GM23338 (cell line): ENCODE data around the gene TNFAIP1.

Experiments
- EZH2 ChIP-seq: fragments of 200-600 bp; sonication (generic); IDR thresholded peaks from one replicate; pipeline ENCODE4 v1.8.0; 2017; ENCODE audit warnings: antibody characterized with exemption, mild to moderate bottlenecking, low read depth; ENCODE audit not compliant: unreplicated experiment
- JUNB ChIP-seq: IDR thresholded peaks from one replicate; pipeline ENCODE4 v1.6.1; 2016; ENCODE audit warnings: antibody characterized with exemption; ENCODE audit not compliant: unreplicated experiment
- POLR2AphosphoS5 ChIP-seq: IDR thresholded peaks from 2 replicates; pipeline ENCODE4 v1.6.1; 2016; ENCODE audit warnings: antibody characterized with exemption, low read depth
- ZNF114 ChIP-seq: fragments of 250-450 bp; sonication (Bioruptor Pico); IDR thresholded peaks from 2 replicates; pipeline ENCODE4 v1.5.0; 2020; ENCODE audit warnings: mild to moderate bottlenecking, moderate library complexity
- TF ChIP-seq, protein P1 (sequence below), 2 experiments: fragments of 200-600 bp in 1 of 2; sonication (generic) in 1 of 2; conservative IDR thresholded peaks; 2 replicates each; pipeline versions ENCODE4 v1.5.1 to v1.6.1; 2016 to 2017; ENCODE audit warnings: antibody characterized with exemption in 2 of 2, low read depth in 2 of 2, mild to moderate bottlenecking in 2 of 2, moderate library complexity in 1 of 2
- TF ChIP-seq, protein P2 (sequence below): IDR thresholded peaks from one replicate; pipeline ENCODE4 v1.6.1; 2018; ENCODE audit warnings: antibody characterized with exemption; ENCODE audit not compliant: unreplicated experiment
- TF ChIP-seq, protein P3 (sequence below): IDR thresholded peaks from 2 replicates; pipeline ENCODE4 v1.6.1; 2016; ENCODE audit warnings: antibody characterized with exemption

DNA sequence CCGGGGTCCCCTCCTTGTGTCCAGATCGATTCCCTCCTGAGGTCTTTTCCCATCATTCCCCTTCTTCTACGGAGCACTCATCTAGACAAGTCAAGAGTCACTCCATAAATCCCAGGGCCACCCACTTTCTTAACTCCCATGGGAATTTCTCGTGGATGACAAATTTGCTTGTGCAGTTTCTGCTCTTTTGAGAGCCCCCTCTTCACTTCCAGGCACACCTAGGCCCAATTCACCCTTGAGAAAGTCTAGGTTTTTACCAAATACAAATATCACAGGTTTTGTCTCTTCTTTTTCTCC is 22.3 kb downstream of the TNFAIP1 start:
- no peak for TF ChIP-seq POLR2AphosphoS5
- TF ChIP-seq, protein P1, sequence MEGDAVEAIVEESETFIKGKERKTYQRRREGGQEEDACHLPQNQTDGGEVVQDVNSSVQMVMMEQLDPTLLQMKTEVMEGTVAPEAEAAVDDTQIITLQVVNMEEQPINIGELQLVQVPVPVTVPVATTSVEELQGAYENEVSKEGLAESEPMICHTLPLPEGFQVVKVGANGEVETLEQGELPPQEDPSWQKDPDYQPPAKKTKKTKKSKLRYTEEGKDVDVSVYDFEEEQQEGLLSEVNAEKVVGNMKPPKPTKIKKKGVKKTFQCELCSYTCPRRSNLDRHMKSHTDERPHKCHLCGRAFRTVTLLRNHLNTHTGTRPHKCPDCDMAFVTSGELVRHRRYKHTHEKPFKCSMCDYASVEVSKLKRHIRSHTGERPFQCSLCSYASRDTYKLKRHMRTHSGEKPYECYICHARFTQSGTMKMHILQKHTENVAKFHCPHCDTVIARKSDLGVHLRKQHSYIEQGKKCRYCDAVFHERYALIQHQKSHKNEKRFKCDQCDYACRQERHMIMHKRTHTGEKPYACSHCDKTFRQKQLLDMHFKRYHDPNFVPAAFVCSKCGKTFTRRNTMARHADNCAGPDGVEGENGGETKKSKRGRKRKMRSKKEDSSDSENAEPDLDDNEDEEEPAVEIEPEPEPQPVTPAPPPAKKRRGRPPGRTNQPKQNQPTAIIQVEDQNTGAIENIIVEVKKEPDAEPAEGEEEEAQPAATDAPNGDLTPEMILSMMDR (conservative IDR thresholded peaks at IDR 0.05; ENCODE audit: low read depth in 2 of 2): no peak
- TF ChIP-seq, protein P2, sequence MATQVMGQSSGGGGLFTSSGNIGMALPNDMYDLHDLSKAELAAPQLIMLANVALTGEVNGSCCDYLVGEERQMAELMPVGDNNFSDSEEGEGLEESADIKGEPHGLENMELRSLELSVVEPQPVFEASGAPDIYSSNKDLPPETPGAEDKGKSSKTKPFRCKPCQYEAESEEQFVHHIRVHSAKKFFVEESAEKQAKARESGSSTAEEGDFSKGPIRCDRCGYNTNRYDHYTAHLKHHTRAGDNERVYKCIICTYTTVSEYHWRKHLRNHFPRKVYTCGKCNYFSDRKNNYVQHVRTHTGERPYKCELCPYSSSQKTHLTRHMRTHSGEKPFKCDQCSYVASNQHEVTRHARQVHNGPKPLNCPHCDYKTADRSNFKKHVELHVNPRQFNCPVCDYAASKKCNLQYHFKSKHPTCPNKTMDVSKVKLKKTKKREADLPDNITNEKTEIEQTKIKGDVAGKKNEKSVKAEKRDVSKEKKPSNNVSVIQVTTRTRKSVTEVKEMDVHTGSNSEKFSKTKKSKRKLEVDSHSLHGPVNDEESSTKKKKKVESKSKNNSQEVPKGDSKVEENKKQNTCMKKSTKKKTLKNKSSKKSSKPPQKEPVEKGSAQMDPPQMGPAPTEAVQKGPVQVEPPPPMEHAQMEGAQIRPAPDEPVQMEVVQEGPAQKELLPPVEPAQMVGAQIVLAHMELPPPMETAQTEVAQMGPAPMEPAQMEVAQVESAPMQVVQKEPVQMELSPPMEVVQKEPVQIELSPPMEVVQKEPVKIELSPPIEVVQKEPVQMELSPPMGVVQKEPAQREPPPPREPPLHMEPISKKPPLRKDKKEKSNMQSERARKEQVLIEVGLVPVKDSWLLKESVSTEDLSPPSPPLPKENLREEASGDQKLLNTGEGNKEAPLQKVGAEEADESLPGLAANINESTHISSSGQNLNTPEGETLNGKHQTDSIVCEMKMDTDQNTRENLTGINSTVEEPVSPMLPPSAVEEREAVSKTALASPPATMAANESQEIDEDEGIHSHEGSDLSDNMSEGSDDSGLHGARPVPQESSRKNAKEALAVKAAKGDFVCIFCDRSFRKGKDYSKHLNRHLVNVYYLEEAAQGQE: no peak
- TF ChIP-seq EZH2: no peak
- TF ChIP-seq JUNB: no peak
- no peak for TF ChIP-seq ZNF114
- TF ChIP-seq, protein P3, sequence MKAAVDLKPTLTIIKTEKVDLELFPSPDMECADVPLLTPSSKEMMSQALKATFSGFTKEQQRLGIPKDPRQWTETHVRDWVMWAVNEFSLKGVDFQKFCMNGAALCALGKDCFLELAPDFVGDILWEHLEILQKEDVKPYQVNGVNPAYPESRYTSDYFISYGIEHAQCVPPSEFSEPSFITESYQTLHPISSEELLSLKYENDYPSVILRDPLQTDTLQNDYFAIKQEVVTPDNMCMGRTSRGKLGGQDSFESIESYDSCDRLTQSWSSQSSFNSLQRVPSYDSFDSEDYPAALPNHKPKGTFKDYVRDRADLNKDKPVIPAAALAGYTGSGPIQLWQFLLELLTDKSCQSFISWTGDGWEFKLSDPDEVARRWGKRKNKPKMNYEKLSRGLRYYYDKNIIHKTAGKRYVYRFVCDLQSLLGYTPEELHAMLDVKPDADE: no peak
